Inflammatory macrophage treated with lipopolysaccharide for 4 hours (primary cell): ENCODE results near the gene RPN2.
"Not testable (repeated sequence)": the region's sequence is repeated elsewhere in the genome, so short reads cannot be mapped to it uniquely, and the experiment has no call there.

Experiments used
- DNase-seq: peaks from one replicate; pipeline ENCODE4 v3.0.0-alpha.2; 2020

The RPN2 gene

DNA sequence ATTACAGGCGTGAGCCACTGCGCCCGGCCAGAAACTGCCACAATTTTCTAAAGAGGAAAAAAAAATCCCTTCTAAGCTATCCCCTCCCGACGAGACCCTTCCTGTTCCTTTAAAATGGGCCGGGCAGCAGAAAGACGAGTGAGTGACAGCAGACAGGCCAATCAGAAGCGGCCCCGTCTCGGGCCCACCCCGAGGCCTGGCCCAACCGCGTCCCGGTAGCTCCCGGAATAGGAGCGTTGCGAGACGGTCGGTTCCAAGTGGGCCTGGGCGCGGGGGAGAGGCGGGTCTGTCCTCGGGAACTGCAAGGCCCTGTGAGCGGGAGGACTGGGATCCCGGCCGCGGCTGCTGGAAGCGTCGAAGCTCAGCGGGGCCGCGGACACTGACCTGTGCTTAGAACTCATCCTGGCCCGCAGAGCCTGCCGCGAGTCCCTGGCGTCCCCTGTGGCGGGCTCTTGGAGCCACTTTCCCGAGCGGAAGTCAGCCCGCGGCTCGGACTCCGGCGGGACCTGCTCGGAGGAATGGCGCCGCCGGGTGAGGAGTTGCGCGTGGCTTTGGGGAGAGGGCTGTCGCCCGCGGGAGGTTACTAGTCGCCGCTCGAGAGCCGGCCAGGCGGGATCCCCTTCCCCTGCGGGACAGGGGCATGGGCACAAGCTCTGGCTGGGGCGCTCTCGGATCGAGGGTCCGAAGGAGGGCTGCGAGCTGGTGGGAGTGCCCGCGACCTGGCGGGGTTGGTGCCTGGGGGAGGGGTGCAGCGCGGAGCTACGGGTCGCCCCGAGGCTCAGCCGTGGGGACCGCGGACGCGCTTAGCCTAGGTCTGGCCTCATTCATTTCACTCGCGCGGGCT lies at the start of gene RPN2, which contains the start of gene MROH8:
Gene RPN2 (plus strand): TSS at position 492 of the 844 bp plus-strand sequence. CDS start 27 bp downstream, at position 519.
Gene MROH8 (minus strand): TSS at position 710 of the 844 bp plus-strand sequence.
- DNase-seq: peak; percentile 97

GRCh38 chr20:37131486-37131885 lies 47.6 kb upstream of the RPN2 start:
- DNase-seq: no peak

- DNase-seq: no peak
These were observed 45.2 kb upstream of the RPN2 start for GRCh38 chr20:37133952-37134351.

- no peak for DNase-seq
These were observed 41.6 kb upstream of the RPN2 start for GRCh38 chr20:37137547-37137946.

GRCh38 chr20:37142708-37143107 lies 36.4 kb upstream of the RPN2 start:
- DNase-seq: no peak

GRCh38 chr20:37144856-37145404 lies 34.2 kb upstream of the RPN2 start:
- DNase-seq: peak; percentile 53

DNA sequence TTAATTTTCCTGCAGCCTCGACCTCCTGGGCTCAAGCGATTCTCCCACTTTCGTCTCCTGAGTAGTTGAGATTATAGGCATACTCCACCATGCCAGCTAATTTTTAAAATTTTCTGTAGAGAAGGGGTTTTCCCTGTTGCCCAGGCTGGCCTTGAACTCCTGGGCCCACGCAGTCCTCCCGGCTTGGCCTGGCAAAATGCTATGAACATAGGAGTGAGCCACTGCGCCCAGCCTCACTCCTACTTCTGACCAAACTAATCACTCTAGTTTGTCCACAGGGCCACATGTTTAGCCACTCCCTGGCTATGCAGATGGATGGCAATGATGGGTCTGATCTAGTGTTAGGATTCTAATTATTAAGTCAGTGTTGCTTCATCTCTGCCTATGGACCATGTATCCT lies 31.9 kb upstream of the RPN2 start:
- no peak for DNase-seq

DNA sequence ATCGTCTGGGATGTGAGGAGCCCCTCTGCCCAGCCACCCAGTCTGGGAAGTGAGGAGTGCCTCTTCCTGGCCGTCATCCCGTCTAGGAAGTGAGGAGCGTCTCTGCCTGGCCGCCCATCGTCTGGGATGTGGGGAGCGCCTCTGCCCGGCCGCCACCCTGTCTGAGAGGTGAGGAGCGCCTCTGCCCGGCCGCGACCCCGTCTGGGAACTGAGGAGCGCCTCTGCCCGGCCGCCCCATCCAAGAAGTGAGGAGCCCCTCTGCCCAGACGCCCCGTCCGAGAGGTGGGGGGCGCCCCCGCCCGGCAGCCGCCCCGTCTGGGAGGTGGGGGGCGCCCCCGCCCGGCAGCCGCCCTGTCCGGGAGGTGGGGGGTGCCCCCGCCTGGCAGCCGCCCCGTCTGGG lies 28.3 kb upstream of the RPN2 start:
- DNase-seq: not testable (repeated sequence)

GRCh38 chr20:37151529-37151928 lies 27.6 kb upstream of the RPN2 start:
- DNase-seq: no peak

- DNase-seq: no peak
These were observed 26.8 kb upstream of the RPN2 start for GRCh38 chr20:37152284-37152683.

DNA sequence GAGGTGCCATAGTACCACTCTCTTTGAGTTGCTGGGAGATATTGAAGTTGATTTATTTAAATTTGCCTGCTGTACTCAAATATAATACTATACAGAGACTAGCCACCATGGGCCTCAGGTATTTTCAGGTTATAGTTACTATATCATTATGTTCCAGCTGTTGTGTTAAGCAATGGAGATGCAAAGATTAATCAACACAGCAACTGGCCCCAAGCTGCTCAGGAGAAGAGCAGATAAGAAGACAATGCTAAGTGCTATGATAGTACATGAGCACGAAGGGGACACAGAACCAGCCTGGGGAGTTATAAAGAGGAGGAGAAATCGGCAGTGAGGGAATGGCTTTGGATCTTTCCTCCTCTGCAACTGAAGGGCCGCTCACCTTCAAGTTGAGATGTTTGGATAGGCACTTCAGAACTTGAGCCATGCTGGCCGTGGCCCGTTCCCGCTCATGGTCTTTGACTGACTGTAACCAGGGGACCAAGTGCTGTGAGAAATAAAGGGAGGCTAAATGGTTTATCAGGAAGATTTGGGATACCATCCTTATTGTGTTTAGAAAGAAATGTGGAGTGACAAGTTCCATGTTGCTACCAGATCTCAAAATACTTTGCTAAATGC lies 24.3 kb upstream of the RPN2 start:
- DNase-seq: no peak

DNA sequence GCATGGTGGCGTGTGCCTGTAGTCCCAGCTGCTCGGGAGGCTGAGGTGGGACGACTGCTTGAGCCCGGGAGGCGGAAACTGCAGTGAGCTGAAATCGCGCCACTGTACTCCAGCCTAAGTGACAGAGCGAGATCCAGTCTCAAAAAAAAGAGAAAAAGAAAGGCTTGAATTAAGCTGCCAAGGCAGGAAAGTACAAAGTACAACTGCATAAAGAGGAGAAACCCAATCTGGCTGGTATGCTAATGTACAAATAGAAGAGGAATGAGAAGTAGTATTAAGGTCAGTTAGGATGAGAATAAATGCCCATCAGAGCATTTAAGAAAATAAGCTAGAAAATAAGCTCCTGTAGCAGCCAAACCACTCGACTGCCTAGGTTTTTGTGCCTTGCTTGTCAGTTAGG lies 23.1 kb upstream of the RPN2 start:
- DNase-seq: no peak

DNA sequence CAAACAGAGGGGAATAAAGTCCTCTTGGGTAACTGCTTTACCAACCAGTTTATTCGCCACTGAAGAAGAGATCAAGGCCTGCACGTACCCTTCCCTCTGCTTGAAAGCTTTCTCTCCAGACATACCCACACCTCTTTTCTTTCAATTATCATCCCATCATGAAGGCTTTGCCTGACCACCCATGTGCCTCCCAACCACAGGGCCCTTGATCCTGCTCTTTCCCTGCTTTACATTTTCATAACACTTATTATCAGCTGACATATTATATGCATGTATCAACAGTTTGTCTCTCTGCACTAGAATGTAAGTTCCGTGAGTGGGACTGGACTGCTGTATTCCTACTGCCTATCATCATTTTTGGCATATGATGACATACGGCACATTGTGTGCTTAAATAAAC lies 20.9 kb upstream of the RPN2 start:
- no peak for DNase-seq

GRCh38 chr20:37160683-37161082 lies 18.4 kb upstream of the RPN2 start:
- no peak for DNase-seq

GRCh38 chr20:37161830-37162549 lies 17.1 kb upstream of the RPN2 start:
- DNase-seq: no peak

- no peak for DNase-seq
These were observed 16.5 kb upstream of the RPN2 start for GRCh38 chr20:37162646-37163045.

DNA sequence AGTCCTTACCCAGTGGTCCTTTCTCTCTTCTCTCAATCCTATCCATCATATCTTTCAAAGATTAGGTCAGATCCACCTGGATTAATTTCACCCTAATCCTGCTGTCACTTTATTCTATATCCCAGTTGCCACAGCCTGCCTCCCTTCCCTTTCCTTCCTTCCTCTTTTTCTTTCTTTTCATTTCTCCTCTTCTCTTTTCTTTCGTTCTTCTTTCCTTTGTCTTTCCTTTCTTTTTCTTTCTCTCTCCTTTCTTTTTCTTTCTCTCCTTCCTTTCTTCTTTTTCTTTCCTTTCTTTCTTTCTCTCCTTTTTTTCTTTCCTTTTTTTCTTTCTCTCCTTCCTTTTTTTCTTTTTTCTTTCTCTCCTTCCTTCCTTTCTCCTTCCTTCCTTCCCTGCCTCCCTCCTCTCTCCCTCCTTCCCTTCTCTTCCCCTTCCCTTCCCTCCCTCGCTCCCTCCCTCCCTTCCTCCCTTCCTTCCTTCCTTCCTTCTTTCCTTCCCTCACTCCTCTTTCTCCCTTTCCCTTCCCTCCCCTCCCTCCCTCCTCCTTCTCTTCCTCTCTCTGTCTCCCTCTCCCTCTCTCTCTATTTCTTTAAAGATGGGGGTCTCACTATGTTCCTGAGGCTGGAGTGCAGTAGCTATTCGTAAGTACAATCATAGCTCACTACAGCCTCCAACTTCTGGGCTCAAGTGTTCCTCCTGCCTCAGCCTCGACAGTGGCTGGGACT lies 15.1 kb upstream of the RPN2 start:
- DNase-seq: no peak

DNA sequence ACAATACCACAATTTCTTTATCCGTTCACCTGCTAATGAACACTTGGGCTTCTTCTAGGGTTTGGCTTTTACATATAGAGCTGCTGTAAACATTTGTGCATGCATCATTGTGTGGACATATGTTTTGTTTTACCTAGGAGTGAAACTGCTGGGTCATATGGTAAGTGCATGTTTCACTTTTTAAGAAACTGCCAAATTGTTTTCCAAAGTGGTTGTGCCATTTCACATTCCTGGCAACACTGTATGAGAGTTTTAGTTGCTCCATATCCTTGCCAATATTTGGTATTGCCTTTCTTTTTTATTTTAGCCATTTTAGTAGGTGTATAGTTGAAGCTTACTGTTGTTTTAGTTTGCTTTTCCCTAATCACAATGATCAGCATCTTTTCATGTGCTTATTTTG lies 14.1 kb upstream of the RPN2 start:
- DNase-seq: no peak

GRCh38 chr20:37166867-37167266 lies 12.3 kb upstream of the RPN2 start:
- DNase-seq: no peak

GRCh38 chr20:37172836-37173235 lies 6.3 kb upstream of the RPN2 start:
- no peak for DNase-seq

GRCh38 chr20:37179683-37180524 lies 774 bp downstream of the RPN2 start:
- peak; percentile 70 for DNase-seq

- DNase-seq: no peak
These were observed 6.6 kb downstream of the RPN2 start for GRCh38 chr20:37185686-37186085.
